GM18502 (cell line): Measurements from ENCODE around the gene TDRD7.

Source experiments
- ATAC-seq: cut with Tn5 transposase; IDR thresholded peaks from one replicate; pipeline ENCODE4 v1.9.1; 2021; ENCODE audit warnings: mild to moderate bottlenecking; ENCODE audit not compliant: unreplicated experiment, poor library complexity

The TDRD7 gene

DNA sequence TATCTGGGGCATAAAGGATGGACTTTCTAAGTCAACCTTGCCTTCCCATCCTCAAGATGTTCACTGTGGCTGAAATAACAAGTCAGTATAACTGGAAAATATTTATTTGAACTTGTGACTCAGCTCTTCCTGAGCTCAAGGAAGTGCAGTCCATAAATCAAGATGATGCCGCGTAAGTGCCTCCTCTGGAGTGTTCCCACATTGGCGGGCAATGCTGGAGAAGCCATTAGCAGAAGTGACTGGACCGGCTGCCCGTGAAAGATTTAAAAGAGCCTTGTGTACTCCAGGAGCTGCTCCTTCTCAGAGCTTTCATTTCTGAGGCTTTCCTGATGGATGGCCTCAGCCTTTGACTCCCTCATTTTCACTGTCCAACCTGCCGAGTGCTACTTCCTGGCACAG, 107.0 kb downstream of the TDRD7 start:
- ATAC-seq = no peak

DNA sequence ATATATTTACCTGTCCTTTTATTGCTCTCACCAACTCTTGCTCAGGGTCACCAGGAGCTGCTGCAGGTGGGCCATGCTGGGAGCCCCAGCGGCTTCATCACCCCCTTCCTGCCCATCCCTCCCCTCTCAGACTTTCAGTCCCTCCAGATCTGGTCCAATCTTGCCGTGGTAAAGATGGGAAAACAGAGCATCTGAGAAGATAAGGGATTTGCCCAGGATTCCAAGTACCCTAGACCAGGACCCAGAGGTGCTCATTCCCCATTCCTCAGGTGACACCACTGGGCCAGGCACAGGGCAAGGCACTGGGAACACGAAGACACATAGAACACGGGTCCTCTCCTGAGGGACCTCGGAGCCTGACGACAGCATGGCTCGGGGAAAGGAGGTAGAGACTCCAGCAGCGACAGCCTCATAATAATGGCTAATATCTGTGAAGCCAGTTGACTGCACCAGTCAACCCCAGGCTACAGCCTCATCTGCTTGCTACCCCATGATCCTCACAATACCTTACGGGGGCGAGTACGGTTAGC, 107.6 kb downstream of the TDRD7 start:
- ATAC-seq = no peak

DNA sequence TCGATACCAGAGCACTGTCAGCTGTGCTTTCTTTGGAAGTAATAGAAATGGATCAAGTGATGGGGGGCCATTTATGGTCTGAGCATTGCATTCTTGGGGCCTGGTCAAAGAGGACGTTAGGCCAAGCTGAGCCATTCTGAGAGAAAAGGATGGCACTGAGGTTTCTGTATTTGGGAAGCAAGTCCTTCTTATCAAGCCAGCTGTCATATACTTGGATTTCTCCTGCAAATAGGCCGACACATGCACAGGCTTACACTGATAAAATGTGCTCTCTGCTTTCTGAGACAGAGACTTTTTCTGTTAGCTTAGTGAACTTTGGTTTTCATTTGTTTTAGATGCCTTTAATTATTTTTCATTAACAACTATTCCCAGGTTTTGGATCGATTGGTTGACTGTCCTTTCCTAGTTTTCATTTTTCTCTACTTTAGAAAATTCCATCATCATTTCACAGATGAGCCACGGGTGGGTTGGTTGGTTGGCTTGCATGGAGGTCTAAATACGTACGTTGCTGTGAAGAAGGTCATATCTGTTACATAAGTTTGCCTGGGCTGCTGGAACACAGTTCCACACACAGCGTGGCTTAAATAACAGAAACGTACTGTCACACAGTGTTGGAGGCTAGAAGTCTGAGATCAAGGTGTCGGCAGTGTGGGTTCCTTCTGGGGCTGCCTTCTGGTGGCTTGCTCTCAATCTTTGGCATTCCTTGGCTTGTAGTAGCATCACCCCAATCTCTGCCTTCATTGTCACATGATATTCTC, 109.9 kb downstream of the TDRD7 start:
- ATAC-seq = no peak

DNA sequence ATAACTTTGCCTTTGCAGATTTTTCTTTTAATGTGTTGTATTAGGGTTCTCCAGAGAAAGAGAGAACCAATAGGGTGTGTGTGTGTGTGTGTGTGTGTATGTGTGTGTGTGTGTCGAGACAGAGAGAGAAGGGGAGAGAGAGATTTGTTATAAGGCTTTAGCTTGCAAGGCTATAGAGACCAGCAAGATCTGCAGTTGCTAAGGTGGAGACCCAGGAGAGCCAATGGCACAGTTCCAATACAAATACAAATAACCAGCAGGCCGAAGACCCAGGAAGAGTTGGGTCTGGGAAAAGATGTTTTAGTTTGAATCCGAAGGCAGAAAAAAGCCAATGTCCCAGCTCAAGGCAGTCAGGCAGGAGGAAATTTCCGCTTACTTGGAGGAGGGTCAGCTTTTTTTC, 112.5 kb downstream of the TDRD7 start:
- ATAC-seq = no peak

DNA sequence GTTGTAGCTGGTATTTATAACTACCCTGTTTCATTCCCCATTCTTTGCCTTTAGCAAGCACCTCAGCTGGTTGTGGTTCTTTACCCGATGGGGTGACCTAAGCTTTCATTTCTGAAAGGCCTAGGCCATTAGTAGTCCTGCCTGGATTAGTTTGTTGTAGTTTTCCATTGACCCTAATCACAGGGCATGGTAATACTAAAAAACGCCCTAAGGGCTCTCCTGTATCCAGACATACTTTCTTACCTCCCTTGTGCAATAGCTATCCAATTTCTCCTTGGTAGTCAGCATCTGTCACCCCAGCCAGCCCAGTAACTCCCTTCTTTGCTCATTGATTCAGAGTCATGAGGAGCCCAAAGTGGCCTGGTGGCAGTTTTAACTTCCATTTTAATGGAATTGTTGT, 113.6 kb downstream of the TDRD7 start:
- no peak for ATAC-seq

DNA sequence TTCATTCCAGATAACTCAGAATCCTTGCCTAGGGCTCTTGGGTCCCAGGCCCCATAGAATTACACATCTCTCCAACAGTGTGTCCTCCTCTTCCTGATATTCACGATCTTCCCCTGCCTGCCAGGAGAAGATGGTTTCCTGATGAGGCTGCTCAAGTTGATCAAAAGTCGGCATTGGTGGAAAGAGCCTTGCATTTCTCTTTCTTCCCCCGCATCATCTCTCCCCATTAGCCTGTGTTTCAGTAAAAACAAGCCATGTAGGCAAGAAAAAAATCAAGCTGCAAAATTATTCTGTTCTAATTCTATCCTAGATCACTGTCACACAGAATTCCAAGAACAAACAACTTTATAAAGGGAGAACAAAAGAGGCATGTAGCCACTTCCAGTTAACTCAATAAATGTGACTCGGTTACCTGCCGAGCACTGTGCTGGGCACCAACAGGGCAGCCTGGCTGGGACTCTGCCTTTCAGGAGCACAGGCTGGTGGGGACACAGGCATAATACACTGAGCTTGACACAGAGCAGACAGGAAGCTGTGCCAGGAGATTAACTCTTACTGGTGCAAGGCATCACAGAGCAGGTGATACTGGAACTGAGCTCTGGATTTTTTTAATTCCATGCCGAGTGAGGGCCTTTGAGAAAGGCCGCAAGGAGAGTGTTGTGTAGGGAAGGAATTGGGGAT, 115.1 kb downstream of the TDRD7 start:
- no peak for ATAC-seq

DNA sequence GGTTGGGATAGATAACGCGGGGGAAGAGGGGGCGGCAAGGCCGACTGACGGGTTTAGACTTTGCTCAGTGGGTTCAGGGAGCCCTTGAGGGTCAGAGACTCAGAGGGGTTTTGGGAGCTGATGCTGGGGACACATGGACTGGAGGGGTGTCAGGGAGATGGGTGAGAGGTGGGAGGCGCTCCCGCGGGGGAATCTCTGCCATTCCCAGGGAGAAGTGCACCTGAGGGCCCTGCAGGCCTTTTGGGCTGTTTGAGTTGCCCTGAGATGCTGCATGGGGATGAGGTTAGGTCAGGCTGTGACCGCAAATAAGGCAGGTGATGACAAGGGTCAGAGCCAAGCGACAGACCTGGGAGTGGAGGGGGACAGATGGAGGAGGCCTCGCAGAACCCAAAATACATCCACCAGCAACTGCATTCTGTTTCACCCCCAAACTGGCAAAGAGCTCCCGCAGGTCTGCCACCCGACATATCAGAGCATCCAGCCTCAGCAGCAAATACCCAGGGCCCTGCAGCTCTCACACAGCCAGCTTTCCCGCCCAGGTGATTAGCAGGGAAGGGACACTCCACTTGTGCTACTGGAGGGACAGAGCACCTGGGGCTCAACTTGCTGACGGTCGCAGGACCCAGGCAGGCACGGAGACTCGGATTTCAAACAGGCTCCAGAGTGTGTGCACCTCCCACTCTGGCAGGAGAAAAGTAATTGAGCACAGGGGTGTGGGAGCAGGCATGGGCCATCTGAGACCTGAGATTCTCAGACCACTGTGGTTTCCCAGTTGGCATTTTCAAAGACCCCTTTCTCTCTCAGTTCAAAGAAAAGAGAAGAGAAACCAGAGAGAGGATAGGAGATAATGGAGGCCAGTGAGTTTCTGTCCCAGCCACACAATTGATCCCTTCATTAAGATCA, 116.0 kb downstream of the TDRD7 start:
- no peak for ATAC-seq

DNA sequence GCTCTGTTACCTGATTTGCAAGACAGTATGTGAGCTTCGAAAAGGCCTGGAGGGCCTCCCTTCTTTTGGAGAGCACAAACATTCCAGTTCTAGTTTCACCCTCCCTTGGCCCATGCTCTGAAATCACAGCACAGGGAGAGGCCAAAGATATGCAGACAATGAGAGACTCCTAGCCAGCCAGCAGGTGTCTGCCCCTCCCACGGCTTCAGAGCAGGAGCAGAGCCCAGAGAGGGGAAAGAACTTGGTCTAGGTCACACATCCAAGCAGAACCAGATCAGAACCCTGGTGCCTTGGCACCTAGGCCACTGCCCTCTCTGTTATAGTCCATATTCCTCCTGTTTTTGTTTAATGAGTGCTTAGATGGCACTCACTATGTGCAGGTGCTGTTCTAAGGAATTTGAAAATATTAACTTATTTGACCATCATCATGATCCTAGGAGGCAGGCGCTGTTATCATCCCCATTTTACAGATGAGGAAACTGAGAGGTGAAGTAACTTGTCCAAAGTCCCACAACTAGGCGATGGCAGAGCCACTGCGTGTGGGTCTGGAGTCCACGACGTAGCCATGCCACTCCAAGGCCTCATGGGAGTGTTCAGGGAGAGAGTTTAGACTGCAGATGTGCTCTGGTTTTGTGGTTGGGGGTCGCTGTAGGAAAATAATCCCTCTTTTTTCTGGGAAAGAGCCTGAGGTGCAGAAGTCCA, 116.8 kb downstream of the TDRD7 start:
- ATAC-seq = no peak

DNA sequence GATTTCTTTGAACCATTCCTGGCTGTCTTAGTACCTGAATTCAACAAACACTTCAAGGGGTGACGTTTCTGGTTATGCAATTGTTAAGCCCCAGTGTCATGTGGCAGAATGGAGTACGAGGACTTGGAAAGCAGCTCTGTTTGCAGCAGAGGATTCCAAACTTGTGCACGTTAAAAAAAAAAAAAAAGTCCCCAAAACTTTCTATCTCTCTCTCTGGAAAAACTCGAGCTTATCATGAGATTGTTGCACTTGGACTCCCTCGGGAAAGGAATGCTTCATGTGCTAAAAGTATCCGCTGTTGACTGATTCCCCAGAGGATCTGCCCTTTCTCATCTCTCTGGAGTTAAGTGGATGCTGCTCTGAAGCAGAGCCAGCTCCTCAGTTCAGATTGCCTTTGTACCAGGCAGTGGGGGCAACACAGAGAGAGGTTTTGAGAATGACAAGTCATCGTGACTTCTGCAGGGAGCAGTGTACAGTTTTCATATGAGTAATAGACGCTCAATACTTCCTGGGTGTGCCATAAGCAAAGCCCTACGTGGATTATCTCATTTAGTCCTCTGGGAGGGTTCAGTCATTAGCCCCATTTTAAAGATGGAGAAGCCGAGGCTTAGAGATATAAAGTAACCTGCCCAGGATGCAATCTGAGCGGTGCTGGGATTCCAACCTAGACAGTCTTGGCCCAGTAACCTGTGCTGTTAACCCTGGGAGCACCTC, 117.6 kb downstream of the TDRD7 start:
- peak; percentile 81 for ATAC-seq

DNA sequence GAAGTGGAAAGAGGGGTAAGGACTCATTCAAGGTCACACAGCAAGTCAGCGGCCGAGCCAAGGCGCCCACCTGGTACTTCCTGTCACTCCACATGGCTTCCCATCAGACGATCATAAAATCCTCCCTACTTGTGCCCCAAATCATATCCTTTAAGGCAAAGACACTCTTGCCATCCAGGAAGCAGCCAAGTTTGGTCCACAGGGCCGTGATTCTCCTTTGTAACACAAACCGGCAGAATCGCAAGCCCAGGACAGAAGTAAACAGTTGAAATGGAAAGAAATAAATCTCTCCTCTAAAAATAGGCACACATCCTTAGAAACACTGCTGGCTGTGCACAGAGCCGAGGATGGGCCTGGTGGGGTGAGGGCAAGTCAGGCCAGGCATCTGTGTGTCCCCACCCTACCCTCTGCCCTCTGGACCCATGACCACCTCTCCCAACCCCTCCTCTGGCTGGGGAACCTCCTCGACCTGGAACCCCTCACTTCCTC, 120.0 kb downstream of the TDRD7 start:
- no peak for ATAC-seq

DNA sequence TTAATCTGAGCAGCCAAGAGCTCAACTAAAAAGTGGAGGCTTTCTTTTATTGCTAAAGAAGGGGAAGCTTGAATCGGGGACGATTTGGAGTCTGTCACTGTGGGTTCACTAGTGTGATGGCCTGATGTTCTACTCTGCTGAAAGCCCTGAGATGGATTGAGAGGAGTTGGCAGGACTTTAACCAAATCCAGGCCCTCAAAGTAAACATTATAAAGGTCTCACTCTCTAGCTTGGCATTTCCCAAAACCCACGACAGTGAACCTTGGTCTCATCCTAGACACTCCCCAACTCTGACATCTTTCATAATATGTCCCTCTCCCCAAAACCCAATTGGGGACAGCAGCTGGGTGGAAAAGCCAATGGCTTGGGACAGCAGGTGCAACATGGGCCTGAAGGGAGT, 122.3 kb downstream of the TDRD7 start:
- no peak for ATAC-seq

DNA sequence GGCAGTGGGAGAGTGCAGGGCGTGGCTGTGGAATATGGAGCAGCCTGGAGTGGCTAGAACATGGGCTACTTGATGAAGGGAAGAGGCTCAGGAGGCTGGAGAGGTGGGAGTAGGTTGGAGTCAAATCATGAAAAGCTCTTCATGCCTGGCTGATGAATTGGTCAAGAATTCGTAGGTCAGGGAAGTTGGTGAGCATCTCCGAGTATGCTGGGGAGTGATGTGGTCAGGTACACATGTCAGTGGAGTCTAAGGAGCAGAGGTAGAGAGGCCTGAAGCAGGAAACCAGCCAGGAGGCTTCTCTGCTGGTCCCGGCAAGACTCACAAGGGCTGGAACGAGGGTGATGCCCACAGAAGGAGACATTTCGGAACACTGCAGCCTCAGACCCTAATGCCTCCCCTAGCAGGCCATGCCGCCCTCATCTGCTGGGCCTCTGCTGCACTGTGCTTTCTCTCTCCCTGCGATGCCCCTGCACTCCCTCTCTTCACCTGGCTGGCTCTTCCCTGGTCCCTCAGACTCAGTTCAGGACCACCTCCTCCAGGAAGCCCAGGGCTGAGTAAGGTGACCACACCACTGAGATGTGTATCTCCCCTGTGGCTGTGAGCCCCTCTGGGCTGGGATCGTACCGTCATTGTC, 123.2 kb downstream of the TDRD7 start:
- no peak for ATAC-seq

DNA sequence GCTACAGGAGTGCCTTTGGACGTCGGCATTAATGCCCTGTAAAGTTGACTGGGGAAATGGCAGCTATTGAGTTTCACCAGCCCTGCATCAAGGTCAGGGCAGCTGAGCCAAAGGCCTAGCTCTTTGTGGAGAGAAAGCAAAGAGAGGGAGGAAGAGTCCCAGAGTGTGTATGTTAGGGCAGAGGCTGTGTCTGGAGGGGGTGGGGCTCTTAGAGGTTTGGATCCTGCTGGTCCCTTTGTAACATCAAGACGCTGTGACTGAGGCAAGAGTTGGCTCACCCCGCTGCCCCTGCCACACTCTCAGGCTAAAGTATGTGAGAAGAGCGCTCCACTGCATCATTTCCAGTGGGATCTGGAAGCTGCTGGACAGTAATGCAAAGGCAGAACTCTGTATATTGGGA, 123.9 kb downstream of the TDRD7 start:
- ATAC-seq = no peak

DNA sequence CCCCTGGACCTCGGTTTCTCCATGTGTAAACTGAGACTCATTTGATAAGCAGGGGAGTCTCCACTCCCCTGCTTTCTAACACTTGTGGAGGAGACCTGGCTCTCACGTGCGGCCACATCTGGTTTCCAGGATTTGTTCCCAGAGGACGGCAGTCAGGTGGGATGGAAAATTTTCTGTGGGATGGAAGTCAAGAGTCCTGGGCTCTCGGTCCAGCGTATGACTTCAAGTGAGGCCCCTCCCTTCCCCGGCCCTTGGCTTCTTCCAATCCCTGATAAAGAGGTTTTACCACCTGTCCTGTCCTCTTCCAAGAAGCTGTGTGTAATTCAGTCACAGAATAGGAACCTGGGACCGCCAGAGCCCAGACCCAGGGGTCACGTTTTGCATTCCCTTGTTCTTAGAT, 124.6 kb downstream of the TDRD7 start:
- ATAC-seq = no peak

DNA sequence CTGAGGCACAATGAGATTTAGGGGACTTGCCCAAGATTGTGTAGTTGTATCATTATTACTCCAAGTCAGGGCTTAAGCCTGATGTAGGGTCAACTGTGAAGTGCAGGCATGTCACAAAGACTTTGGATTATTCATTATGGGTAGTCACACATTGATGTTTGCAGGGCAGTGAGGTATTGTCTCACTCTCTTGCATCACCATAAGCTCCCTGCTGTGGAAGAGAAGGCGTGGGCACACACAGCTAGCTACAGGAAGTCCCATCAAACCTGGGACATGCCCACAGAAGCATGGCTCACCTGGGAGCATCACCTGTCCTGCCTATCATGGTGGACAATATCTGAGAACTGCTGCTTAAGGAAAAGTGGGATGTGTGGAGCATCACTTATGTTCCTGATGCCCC, 131.7 kb downstream of the TDRD7 start:
- no peak for ATAC-seq

DNA sequence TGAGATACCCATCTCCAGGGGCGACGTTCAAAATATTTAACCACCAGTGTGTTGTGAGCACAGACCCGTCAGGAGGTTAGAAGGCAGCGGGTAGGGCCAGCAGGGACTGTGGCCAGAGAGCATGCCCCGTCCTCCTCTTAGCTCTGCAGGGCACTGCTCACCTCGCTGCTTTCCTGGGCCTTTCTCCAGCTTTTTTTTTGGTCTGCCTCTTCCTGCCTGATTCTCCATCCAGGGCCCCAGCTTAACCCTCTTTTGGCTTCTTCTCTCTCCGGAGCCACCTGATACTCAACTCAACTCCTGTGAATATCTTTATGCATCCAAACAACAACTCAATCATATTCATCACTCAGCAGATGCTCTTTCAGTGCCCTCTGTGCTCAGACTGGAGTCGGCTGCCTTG, 133.6 kb downstream of the TDRD7 start:
- no peak for ATAC-seq
